Activated naive CD4-positive, alpha-beta T cell treated with anti-CD3 and anti-CD28 coated beads for 36 hours (primary cell): ENCODE measurements around the gene ITPR2. TPM values are rescaled to one million over a fixed set of nuclear protein-coding genes. Genes with fewer than 3 reads are reported as not detected.
"Not testable (repeated sequence)": the region's sequence is repeated elsewhere in the genome, so short reads cannot be mapped to it uniquely, and the experiment has no call there.

Experiments
- CTCF ChIA-PET: fragments of 350-600 bp; sonication (Branson Sonifier 250); formaldehyde crosslinking; loops from one replicate; lab custom pipeline; 2021; ENCODE audit warnings: antibody characterized with exemption; lab: Charles Lee
- DNase-seq: peaks from one replicate; pipeline ENCODE4 v3.0.0-alpha.2; 2020
- H3K27ac Mint-ChIP-seq: one replicate; pipeline ENCODE4 v1.8.0; 2021; ENCODE audit warnings: mild to moderate bottlenecking, mixed read lengths
- H3K27me3 Mint-ChIP-seq: one replicate; pipeline ENCODE4 v1.8.0; 2021; ENCODE audit warnings: low read depth, mixed read lengths
- H3K36me3 Mint-ChIP-seq: one replicate; pipeline ENCODE4 v1.8.0; 2021; ENCODE audit warnings: low read depth, mixed read lengths
- H3K4me1 Mint-ChIP-seq: one replicate; pipeline ENCODE4 v1.8.0; 2021; ENCODE audit warnings: low read depth, mixed read lengths
- H3K4me3 Mint-ChIP-seq: one replicate; pipeline ENCODE4 v1.8.0; 2021; ENCODE audit warnings: mild to moderate bottlenecking, moderate library complexity, mixed read lengths
- H3K9me3 Mint-ChIP-seq: one replicate; pipeline ENCODE4 v1.8.0; 2021; ENCODE audit warnings: mixed read lengths
- intact Hi-C: fragments of 100-400 bp; cut with micrococcal nuclease; formaldehyde crosslinking; loops from one replicate; pipeline ENCODE4 v1.15.1; 2023
- total RNA-seq, 2 experiments: library from RNA; stranded (reverse); gene quantifications; one replicate each; pipeline ENCODE4 v1.2.3, GENCODE V29; 2021

The ITPR2 gene
- total RNA-seq, 2 experiments from 2014 or later = 24.4 to 24.5 TPM

DNA sequence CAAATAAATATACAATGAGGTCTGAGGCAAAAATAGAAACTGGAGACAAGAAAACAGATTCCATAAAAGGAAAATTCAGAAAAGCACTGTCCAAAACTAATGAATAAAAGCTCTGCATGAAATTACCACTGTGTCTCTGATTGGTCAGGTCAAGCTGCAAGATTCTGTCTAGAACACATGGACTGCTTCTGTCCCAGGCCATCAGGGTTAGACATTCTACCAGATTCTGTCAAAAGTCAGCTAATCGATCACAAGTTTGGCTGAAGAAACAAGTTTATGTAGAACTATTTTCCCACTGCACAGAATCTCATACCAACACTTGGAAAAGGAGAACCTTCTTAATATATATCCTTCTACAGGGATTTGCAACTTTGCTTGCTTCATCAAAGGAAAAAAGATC is 223.0 kb downstream of the ITPR2 start:
- intact Hi-C loops = no loop called here
- no peak overlapping the region for H3K4me3 Mint-ChIP-seq
- peaks cover 2% of the 10 kb centered on the region for H3K36me3 Mint-ChIP-seq
- no peaks in the 10 kb centered on the region for H3K4me1 Mint-ChIP-seq
- CTCF ChIA-PET = interaction anchor here (0.5 kb wide), 1 partner anchor 15 kb away, joined by 4 read pairs; no protein-coding TSS in a partner anchor
- H3K27me3 Mint-ChIP-seq = no peaks in the 10 kb centered on the region
- no peak for DNase-seq
- no peak overlapping the region for H3K27ac Mint-ChIP-seq
- no peaks in the 10 kb centered on the region for H3K9me3 Mint-ChIP-seq

GRCh38 chr12:26608706-26609105 is 224.3 kb downstream of the ITPR2 start:
- DNase-seq = no peak
- no peaks in the 10 kb centered on the region for H3K4me1 Mint-ChIP-seq

GRCh38 chr12:26608273-26608672 is 224.7 kb downstream of the ITPR2 start:
- H3K9me3 Mint-ChIP-seq = no peaks in the 10 kb centered on the region
- CTCF ChIA-PET = no interaction called here
- peaks cover 2% of the 10 kb centered on the region for H3K36me3 Mint-ChIP-seq
- intact Hi-C loops = no loop called here
- no peak overlapping the region for H3K4me3 Mint-ChIP-seq
- H3K27ac Mint-ChIP-seq = no peak overlapping the region
- no peaks in the 10 kb centered on the region for H3K27me3 Mint-ChIP-seq
- no peak for DNase-seq
- no peaks in the 10 kb centered on the region for H3K4me1 Mint-ChIP-seq

More at GRCh38 chr12:26608706-26609105, 224.3 kb downstream of the ITPR2 start:
- Mint-ChIP-seq H3K9me3 (no peaks in the 10 kb centered on the region), H3K27ac (no peak overlapping the region), H3K27me3 (no peaks in the 10 kb centered on the region), H3K4me3 (no peak overlapping the region), H3K36me3 (peaks cover 2% of the 10 kb centered on the region)
- intact Hi-C loops = no loop called here
- CTCF ChIA-PET = no interaction called here

- intact Hi-C loops = no loop called here
- Mint-ChIP-seq H3K27me3 (no peaks in the 10 kb centered on the region), H3K4me1 (no peaks in the 10 kb centered on the region), H3K27ac (no peak overlapping the region), H3K36me3 (peaks cover 4% of the 10 kb centered on the region), H3K4me3 (no peak overlapping the region), H3K9me3 (no peaks in the 10 kb centered on the region)
- CTCF ChIA-PET = interaction anchor here (1.2 kb wide), 1 partner anchor 46 kb away, joined by 3 read pairs; no protein-coding TSS in a partner anchor
- no peak for DNase-seq
Observed at GRCh38 chr12:26606911-26607310, 226.1 kb downstream of the ITPR2 start.

- H3K27ac Mint-ChIP-seq, CTCF ChIA-PET: not testable (repeated sequence)
Observed at GRCh38 chr12:26604813-26605212, 228.2 kb downstream of the ITPR2 start.

GRCh38 chr12:26599096-26599695 is 233.8 kb downstream of the ITPR2 start:
- H3K27ac Mint-ChIP-seq = no peak overlapping the region
- no peak overlapping the region for H3K4me3 Mint-ChIP-seq
- peaks cover 44% of the 10 kb centered on the region for H3K36me3 Mint-ChIP-seq
- H3K4me1 Mint-ChIP-seq = no peaks in the 10 kb centered on the region
- DNase-seq = no peak
- no peaks in the 10 kb centered on the region for H3K27me3 Mint-ChIP-seq
- CTCF ChIA-PET = no interaction called here
- intact Hi-C loops = no loop called here
- no peaks in the 10 kb centered on the region for H3K9me3 Mint-ChIP-seq

More at GRCh38 chr12:26604813-26605212, 228.2 kb downstream of the ITPR2 start:
- H3K27me3 Mint-ChIP-seq, intact Hi-C loops, H3K4me1 Mint-ChIP-seq, DNase-seq, H3K9me3 Mint-ChIP-seq, H3K4me3 Mint-ChIP-seq: not testable (repeated sequence)
- peaks cover 16% of the 10 kb centered on the region for H3K36me3 Mint-ChIP-seq

DNA sequence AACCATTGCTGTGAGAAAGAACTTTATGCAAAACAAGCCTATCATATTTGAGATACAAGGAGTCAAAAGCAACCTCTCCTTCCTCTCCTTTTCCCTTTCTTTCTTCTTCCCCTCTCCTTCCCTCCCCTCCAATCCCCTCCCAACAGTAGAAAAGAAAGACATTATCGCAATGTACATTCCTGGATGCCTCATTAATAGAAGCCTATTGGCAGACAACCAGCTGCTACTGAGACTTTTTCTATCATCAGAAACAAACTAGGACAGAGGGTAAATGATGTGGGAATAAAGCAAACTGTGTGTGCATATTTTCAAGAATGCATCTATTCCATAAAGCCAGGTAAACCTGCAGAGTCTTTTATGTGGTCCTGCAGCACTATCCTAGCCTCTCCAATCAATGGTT is 237.2 kb downstream of the ITPR2 start:
- intact Hi-C loops = no loop called here
- CTCF ChIA-PET = interaction anchor here (0.5 kb wide), 1 partner anchor 73 kb away, joined by 5 read pairs; no protein-coding TSS in a partner anchor

DNA sequence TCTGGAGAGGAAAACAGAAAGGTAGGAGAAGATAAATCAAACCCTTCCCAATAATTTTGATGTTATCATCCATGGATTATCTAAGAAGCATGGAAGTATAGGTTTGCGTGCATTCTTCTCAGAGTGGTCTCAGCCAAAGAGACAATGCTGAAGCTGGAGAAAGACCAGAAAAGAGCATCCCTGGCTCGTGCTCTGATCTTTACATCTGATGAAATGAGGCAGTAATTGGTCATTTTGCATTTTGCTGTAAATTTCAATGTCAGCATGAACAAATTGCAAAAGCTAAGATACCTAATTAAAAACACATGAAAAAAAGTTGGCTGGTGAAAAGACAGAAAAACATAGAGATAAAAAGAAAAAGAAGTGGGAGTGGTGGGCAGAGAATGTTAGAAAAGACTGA is 252.4 kb downstream of the ITPR2 start:
- Mint-ChIP-seq H3K27me3 (no peaks in the 10 kb centered on the region), H3K4me3 (no peak overlapping the region), H3K9me3 (no peaks in the 10 kb centered on the region), H3K36me3 (peaks cover 22% of the 10 kb centered on the region), H3K27ac (no peak overlapping the region), H3K4me1 (peaks cover 8% of the 10 kb centered on the region)
- DNase-seq = no peak
- intact Hi-C loops = no loop called here
- CTCF ChIA-PET = no interaction called here

More for the DNA sequence above, 237.2 kb downstream of the ITPR2 start:
- no peaks in the 10 kb centered on the region for H3K27me3 Mint-ChIP-seq
- no peak for DNase-seq
- H3K4me3 Mint-ChIP-seq = no peak overlapping the region
- H3K36me3 Mint-ChIP-seq = peaks cover 45% of the 10 kb centered on the region
- H3K4me1 Mint-ChIP-seq = no peaks in the 10 kb centered on the region
- no peak overlapping the region for H3K27ac Mint-ChIP-seq
- no peaks in the 10 kb centered on the region for H3K9me3 Mint-ChIP-seq

- Mint-ChIP-seq H3K9me3 (no peaks in the 10 kb centered on the region), H3K27me3 (no peaks in the 10 kb centered on the region), H3K36me3 (peaks cover 39% of the 10 kb centered on the region), H3K27ac (no peak overlapping the region), H3K4me1 (peaks cover 8% of the 10 kb centered on the region), H3K4me3 (no peak overlapping the region)
- no peak for DNase-seq
- CTCF ChIA-PET = no interaction called here
- intact Hi-C loops = no loop called here
Observed at GRCh38 chr12:26576266-26576665, 256.7 kb downstream of the ITPR2 start.

GRCh38 chr12:26573225-26573909 is 259.6 kb downstream of the ITPR2 start:
- Mint-ChIP-seq H3K4me1 (peaks cover 8% of the 10 kb centered on the region), H3K36me3 (peaks cover 28% of the 10 kb centered on the region), H3K27me3 (no peaks in the 10 kb centered on the region), H3K9me3 (no peaks in the 10 kb centered on the region), H3K4me3 (no peak overlapping the region), H3K27ac (no peak overlapping the region)
- CTCF ChIA-PET = no interaction called here
- intact Hi-C loops = no loop called here
- no peak for DNase-seq

DNA sequence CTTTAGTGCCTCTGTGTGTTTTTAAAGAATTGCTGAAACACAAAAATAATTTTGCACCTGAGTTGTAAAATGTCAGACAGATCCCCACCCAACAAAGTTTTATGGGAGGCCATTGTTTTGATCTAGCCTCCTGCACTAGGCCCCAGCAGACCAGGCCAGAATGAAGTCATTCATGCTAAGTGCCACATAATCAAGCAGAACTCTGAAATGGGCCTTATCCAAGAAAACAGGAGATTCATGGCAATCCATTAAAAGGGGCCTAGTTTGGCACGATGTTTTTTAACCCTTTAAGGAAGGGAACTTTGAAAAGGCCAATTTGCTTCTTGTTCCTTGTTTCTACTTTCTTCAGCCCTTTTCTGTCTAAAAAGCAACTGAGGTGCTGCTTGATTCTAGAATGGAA is 260.9 kb downstream of the ITPR2 start:
- no peak overlapping the region for H3K4me3 Mint-ChIP-seq
- H3K27me3 Mint-ChIP-seq = no peaks in the 10 kb centered on the region
- H3K9me3 Mint-ChIP-seq = no peaks in the 10 kb centered on the region
- CTCF ChIA-PET = interaction anchor here (1.4 kb wide), 1 partner anchor 21 kb away, joined by 3 read pairs; no protein-coding TSS in a partner anchor
- intact Hi-C loops = no loop called here
- DNase-seq = no peak
- H3K27ac Mint-ChIP-seq = no peak overlapping the region
- peaks cover 8% of the 10 kb centered on the region for H3K4me1 Mint-ChIP-seq
- H3K36me3 Mint-ChIP-seq = peaks cover 26% of the 10 kb centered on the region

DNA sequence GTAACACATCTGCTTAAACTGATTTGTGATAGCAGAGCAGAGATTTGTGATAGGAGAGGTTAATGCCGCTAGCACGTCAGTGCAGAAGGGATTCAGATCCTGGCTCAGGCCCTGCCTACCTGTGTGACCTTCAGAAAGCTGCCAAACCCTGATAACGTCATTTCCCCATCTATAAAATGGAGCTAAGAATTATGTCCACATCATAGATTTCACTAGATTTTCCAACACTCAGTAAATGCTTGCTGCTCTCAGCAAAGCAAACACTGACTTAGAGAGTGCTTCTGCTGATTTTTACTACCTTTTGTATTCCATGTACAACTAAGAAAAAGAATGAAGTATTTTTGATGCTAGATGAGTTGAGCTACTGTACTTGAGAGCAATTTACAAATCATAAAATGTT is 261.4 kb downstream of the ITPR2 start:
- no peak for DNase-seq
- intact Hi-C loops = no loop called here
- CTCF ChIA-PET = interaction anchor here (1.4 kb wide), 1 partner anchor 21 kb away, joined by 3 read pairs; no protein-coding TSS in a partner anchor

GRCh38 chr12:26567126-26567525 is 265.9 kb downstream of the ITPR2 start:
- Mint-ChIP-seq H3K36me3 (peaks cover 12% of the 10 kb centered on the region), H3K9me3 (no peaks in the 10 kb centered on the region)

More for the DNA sequence above, 261.4 kb downstream of the ITPR2 start:
- Mint-ChIP-seq H3K27me3 (no peaks in the 10 kb centered on the region), H3K4me1 (peaks cover 4% of the 10 kb centered on the region), H3K4me3 (no peak overlapping the region), H3K36me3 (peaks cover 22% of the 10 kb centered on the region), H3K9me3 (no peaks in the 10 kb centered on the region), H3K27ac (no peak overlapping the region)

More at GRCh38 chr12:26567126-26567525, 265.9 kb downstream of the ITPR2 start:
- Mint-ChIP-seq H3K4me1 (no peaks in the 10 kb centered on the region), H3K4me3 (no peak overlapping the region), H3K27ac (no peak overlapping the region), H3K27me3 (no peaks in the 10 kb centered on the region)
- DNase-seq = no peak
- CTCF ChIA-PET = no interaction called here
- intact Hi-C loops = no loop called here
